ENCODE results near the gene OLR1. TPM values are rescaled to one million over a fixed set of nuclear protein-coding genes. Genes with fewer than 3 reads are reported as not detected.
"Not testable (repeated sequence)": the region's sequence is repeated elsewhere in the genome, so short reads cannot be mapped to it uniquely, and the experiment has no call there.

The OLR1 gene
- polyA plus RNA-seq (ENCODE audit: insufficient read length), result 2.3 TPM

DNA sequence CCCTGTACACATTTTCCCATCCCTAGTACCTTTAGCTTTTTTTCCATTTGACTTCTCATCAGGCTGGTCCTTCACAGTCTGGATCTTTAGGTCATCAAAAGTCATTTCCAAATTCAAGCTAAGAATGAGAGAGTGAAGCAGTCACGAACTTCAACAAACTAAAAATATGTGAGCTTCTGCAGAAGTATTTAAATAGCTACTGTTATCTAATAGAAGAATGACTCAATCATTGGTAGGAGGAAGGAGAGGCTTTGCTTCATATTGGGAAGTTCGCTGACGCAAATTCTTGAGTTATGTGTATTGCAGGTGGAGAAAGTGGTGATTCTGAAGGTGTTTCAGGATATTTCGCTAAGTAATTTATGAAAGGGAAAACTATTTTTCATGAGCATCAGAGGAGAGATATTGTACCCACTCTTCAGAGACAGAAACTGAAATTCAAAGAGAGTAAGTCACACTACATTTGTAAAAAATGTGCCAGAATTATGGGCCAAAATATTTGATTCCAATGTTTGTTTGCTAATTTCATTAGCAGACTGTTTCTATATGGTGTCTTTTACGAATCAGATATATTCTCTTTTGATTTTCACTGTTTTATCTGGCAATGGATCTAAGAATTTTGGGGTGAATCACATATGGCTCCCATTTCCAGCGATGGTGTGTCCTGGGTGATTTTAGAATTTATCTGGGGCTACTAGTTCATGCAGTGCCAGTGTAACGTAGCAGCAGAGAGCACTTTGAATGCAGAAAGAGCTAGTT lies at the start of gene OLR1:
OLR1 (minus strand) TSS at position 160 of the 756 bp plus-strand sequence; CDS start at position 105, 55 bp downstream.
- no peak for DNase-seq

DNA sequence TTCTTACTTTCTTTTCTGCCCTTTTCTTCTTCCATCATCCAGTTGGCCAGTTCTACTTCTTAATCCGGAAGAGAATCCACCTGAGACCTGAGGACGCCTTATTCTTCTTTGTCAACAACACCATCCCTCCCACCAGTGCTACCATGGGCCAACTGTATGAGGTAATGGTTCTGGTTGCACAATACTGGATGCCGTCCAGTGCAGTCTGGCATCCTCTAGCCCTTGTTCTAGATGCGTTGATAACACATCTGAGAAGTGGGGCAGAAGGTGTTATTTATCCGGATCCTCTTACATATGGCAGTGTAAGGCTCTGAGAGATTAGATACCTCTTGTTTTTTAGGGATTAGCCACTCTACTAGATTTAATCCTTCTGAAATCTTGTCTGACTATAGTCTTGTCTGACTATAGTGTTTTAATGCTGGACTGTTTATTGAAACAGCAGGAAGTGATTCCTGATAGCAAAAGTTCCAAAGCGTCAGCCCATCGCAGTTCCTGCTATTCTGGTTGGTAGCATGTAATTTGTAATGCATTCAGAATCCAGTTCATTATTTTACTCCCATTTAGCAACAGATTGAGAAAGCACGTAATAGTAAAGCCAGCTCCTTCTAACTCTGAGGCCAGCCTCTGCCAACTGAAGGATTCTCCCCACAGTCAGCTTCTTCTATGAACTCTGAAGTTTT lies 48.6 kb upstream of the OLR1 start:
- no peak for DNase-seq

DNA sequence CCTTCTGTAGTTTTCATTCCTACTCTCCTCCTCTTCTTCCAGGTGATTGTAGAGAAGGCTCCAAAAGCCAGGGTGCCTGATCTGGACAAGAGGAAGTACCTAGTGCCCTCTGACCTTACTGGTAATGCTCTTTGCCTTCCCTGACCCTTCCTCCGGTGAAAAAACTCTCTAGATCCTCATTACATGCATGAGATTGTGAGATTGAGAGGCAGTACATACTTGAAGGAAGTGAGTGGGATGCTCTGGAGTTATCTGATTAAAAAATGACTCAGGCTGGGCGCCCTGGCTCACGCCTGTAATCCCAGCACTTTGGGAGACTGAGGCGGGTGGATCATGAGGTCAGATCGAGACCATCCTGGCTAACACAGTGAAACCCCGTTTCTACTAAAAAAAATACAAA lies 46.1 kb upstream of the OLR1 start:
- DNase-seq, result no peak

- not testable (repeated sequence) for DNase-seq
Measured at GRCh38 chr12:10215946-10216345, 44.0 kb upstream of the OLR1 start.

GRCh38 chr12:10215436-10215835 lies 43.5 kb upstream of the OLR1 start:
- DNase-seq, result no peak

DNA sequence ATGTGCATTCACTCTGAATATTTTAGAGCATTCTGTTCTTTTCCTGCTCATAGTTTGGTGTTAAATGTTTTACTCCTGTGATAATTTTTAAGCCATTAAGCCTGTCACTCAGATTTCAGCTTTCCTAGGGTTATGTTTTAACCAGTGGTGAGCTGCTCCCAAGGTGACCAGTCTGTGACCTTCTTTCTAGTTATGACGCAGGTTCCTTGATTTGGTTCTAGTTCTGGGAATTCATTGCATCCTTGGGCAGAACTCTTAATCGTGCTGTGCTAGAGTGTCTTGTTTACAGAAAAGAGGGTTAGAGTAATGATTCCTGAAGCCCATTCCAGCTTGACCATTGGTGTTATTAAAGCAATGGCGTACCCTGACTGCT lies 42.9 kb upstream of the OLR1 start:
- DNase-seq, result no peak

- DNase-seq, result no peak
Measured at GRCh38 chr12:10214136-10214894, 42.4 kb upstream of the OLR1 start.

- peak; percentile 70 for DNase-seq
Measured at GRCh38 chr12:10213168-10214135, 41.5 kb upstream of the OLR1 start.

GRCh38 chr12:10212739-10213131 lies 40.8 kb upstream of the OLR1 start, which contains the start of gene GABARAPL1:
Gene GABARAPL1, plus strand, starts transcription at chr12:10212877. Its CDS starts 253 bp downstream, at chr12:10213130.
- DNase-seq, result peak; percentile 83

DNA sequence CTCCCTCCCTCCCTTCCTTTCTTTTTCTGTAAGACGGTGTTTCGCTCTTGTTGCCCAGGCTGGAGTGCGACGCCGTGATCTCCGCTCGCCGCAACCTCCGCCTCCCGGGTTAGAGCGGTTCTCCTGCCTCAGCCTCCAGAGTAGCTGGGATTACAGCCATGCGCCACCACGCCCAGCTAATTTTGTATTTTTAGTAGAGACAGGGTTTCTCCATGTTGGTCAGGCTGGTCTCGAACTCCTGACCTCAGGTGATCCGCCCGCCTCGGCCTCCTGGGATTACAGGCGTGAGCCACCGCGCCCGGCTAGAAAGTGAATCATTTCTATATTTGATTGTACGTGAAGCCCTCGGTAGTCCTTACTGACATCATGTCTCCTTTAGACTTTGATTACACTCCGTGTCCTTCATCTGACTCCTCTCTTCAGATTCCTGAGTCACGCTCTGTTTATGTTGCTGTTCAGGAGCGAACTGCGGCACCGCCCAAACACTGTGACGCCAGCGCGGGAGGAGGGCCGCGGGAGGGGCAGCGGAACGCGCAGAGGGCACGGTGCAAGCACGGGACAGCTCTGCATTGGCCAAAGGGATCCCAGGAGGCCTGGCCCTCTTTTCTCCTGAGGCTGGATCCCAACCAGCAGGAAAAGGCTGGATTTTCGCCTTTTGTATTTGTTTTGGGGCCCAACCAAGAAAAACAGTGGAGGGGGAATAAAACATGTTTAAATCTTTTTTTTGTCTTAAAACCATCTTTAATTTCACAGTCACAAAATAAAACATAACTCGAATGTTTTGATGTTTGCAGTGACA lies 40.2 kb upstream of the OLR1 start:
- DNase-seq, result peak; percentile 94

- DNase-seq, result no peak
Measured at GRCh38 chr12:10211101-10211939, 39.4 kb upstream of the OLR1 start.

DNA sequence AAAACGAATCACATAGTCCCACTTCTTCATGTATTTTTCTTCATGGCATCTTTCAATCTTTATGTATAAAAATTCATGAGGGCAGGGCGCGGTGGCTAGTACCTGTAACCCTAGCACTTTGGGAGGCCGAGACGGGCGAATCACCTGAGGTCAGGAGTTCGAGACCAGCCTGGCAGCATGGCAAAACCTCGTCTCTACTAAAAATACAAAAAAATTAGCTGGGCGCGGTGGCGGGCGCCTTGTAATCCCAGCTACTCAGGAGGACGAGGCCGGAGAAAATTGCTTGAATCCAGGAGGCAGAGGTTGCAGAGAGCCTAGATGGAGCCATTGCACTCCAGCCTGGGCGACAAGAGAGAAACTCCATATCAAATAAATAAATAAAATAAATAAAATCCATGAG lies 38.3 kb upstream of the OLR1 start:
- no peak for DNase-seq

DNA sequence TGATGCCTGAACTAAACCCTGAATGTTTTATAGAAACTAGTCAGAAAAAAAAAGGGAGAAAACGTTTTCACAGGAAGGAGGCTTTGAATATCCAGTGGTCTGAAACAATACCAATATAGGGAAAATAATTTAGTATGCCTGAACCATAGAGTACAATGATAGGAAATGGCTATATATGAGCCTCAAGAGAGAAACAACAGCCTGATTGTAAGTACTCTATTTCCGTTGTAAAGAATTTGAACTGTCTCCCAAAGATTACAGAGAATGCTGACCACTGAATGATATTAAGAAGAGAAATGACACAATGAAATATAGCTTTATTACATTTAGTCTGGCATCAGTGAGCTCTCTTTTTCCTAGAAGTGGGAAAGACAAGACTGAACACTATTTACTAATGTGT lies 35.2 kb upstream of the OLR1 start:
- DNase-seq, result no peak

DNA sequence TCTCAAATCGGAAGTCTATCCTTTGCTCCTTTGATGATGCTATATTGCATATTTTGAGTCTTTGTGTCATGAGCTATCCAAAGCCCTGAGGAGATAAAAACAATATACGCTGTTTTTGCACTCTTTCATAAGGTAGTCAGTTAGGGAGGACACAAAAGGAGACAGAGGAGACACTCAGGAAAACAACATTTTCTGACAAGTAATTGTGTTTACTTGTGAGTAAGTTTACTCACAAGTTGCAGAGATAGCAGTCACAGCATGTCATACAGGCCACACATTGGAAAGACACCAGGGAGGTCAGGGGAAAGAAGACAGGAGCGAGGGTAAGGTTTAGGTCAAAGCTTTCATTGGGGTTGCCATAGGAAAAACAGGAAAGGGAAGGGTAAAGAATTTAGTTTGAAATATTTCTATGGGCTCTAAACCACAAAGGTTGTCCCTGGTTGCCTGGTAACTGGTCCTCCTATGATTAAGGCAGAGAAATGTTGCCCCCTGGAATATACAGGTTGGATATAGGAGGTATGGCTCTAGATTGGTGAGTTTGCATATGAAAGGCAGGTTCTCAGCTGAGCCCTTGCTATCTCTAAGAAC lies 33.4 kb upstream of the OLR1 start:
- no peak for DNase-seq

GRCh38 chr12:10204495-10204894 lies 32.6 kb upstream of the OLR1 start:
- not testable (repeated sequence) for DNase-seq

GRCh38 chr12:10197879-10198278 lies 25.9 kb upstream of the OLR1 start:
- no peak for DNase-seq

DNA sequence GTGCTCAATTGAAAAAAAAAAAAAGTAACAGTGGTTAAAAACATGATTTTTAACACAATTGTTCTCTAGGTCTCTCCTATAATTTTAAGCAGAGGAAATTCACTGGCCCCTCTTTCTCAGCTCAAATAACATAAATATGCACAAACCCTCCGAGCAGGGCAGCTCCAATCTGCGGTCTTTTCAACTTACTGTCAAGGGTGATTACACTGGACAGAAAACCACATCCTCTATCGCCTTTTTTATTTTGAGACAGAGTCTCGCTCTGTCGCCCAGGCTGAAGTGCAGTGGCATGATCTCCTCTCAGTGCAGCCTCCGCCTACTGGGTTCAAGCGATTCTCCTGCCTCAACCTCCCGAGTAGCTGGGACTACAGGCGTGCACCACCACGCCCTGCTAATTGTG lies 24.3 kb upstream of the OLR1 start:
- DNase-seq, result no peak

GRCh38 chr12:10194160-10194670 lies 22.3 kb upstream of the OLR1 start:
- no peak for DNase-seq

- no peak for DNase-seq
Measured at GRCh38 chr12:10191865-10192264, 19.9 kb upstream of the OLR1 start.

Measured in hindlimb muscle (tissue), 1 donor.